GM21825 (cell line): ENCODE measurements around the gene COL25A1.

Experiments
- ATAC-seq: cut with Tn5 transposase; IDR thresholded peaks from one replicate; pipeline ENCODE4 v1.9.1; 2021; ENCODE audit warnings: mild to moderate bottlenecking, moderate library complexity; ENCODE audit not compliant: unreplicated experiment

COL25A1 gene

DNA sequence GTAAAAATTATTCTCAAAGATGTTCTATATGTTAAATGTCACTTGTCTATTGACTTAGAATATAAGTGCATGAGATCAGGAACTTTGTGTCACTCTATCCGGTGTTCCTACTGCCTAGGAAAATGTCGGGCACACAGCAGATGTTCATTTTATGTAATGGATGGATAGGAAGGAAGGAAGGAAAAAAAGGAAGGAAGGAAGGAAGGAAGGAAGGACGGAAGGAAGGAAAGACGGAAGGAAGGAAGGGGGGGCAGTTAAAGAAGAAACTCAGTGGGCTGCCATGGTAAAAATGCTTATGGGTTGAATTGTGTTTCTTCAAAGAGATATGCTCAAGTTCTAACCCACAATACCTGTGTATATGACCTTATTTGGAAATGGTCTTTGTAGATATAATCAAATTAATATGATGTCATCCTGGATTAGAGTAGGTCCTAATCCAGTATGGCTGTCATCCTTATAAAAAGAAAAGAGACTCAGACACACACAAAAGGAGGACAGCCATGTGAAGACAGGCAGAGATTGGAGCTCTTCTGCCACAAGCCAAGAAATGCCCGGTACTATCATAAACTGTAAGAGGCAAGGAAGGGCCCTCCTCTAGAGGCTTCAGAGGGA is 86.3 kb downstream of the COL25A1 start:
- ATAC-seq, result no peak

GRCh38 chr4:109215506-109215905 is 87.0 kb downstream of the COL25A1 start:
- no peak for ATAC-seq

GRCh38 chr4:109214622-109215301 is 87.7 kb downstream of the COL25A1 start:
- ATAC-seq, result no peak

DNA sequence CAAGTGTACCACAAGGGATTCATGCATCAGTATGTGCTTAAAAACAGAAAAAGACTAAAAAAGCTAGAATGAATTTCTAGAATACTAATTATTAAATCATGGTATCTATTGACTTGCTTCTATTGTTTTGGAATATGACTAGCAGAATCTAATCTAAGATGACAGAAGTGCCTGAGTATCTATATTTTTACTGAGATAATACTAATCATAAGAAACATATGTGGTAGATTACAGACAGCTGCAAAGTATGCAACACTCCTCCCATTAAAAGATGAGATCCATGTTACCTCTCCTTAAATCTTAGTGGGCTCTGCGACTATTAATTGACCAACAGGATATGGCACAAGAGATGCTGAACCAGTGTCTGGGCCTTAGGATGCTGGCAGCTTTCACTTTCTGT is 89.4 kb downstream of the COL25A1 start:
- no peak for ATAC-seq

GRCh38 chr4:109211671-109212070 is 90.8 kb downstream of the COL25A1 start:
- ATAC-seq, result no peak

DNA sequence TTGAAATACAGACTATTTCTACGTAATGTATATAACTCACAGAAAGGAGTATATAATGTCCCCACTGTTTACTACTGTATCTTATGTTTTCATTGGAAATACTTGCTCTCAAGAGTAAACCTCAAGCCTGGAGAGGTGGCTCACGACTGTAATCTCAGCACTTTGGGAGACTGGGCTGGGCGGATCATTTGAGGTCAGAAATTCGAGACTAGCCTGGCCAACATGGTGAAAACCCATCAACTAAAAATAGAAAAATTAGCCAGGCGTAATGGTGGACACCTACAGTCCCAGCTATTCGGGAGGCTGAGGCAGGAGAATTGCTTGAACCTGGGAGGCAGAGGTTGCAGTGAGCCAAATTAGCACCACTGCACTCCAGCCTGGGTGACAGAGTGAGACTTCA is 92.8 kb downstream of the COL25A1 start:
- ATAC-seq, result no peak

- no peak for ATAC-seq
These were observed 94.6 kb downstream of the COL25A1 start for GRCh38 chr4:109207898-109208297.

- no peak for ATAC-seq
These were observed 95.4 kb downstream of the COL25A1 start for GRCh38 chr4:109207061-109207460.

GRCh38 chr4:109206620-109207019 is 95.8 kb downstream of the COL25A1 start:
- no peak for ATAC-seq

- no peak for ATAC-seq
These were observed 97.3 kb downstream of the COL25A1 start for GRCh38 chr4:109205186-109205585.

DNA sequence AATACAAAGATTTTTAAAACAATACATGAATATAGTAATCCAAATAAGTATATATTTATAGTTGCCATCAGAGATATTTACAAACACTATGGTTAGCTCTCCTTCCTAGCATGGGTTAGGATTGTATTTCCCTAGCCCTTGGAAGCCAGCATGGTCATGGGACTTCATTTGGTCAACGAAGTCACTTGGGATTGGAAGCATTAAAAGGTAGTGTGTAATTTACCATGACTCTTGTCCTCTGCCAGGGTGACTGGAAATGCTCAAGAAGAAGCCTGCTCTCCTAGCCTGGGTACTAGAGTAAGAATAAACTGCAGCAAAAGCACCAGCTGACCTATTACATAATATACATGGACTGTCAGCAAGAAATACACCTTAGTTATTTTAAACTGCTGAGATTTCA is 102.9 kb downstream of the COL25A1 start:
- ATAC-seq, result no peak

DNA sequence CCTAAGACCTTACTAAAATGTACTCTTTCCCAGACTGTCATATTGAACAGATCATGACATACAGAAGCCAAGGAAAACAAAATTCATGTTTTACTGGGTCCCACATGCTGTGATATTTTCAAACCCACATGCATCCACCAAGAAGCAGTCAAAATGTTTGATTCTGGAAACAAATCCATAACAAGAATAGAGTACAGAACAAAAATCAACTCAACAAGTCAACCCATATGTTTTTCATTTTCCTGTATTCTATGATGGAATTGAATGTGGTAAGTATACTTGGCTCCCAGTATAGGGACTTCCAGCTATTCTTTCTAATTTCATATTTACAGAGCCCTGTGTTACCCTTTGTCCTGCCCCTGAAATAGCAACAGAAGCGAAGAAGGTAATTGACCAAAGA is 106.8 kb downstream of the COL25A1 start:
- no peak for ATAC-seq

- ATAC-seq, result no peak
These were observed 111.2 kb downstream of the COL25A1 start for GRCh38 chr4:109191216-109191615.

DNA sequence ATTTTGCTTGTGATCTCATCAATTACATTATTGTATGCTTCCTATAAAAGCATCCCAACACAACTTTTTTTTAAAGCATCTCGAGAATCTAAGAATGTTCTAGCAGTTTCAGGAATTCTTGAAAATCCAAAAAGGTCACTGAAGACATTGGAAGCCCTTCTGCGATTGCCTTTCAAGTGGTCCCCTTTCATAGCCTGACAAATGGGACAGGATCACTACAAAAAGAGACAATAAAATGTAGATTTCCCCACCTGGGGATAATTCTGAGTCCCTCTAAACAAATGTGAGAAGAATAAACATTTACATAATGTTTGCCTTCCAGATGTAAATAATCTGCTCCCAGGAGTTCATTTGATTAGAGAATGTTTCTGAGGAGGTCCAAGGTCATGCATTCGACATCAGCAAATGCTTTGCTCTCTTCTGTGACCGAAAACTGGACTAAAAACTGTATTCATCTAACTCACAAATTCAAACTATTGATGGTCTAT is 116.0 kb downstream of the COL25A1 start:
- no peak for ATAC-seq

DNA sequence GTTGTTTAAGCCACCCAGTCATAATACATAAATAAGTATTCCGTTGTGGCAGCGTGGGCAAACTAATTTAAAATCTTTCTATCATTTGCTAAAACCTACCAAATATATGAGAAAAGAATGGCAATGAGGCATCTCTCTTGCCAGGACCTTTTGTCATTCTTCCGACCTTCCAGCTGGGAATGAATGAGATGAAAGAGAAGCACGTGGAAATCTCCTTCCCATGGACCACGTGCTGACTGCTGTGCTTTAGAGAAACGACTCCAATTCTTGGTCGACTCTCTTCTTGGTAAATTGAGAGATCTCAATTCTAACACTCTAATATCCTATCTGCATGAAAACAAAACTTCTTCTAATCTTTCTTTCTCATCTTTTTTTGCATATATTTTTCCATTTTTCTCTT is 116.5 kb downstream of the COL25A1 start:
- ATAC-seq, result no peak

- ATAC-seq, result no peak
These were observed 116.9 kb downstream of the COL25A1 start for GRCh38 chr4:109185548-109185947.

GRCh38 chr4:109184491-109184961 is 117.9 kb downstream of the COL25A1 start:
- ATAC-seq, result no peak

- ATAC-seq, result no peak
These were observed 118.4 kb downstream of the COL25A1 start for GRCh38 chr4:109183931-109184490.

- no peak for ATAC-seq
These were observed 119.8 kb downstream of the COL25A1 start for GRCh38 chr4:109182696-109183095.

GRCh38 chr4:109179061-109179460 is 123.4 kb downstream of the COL25A1 start:
- ATAC-seq, result no peak

DNA sequence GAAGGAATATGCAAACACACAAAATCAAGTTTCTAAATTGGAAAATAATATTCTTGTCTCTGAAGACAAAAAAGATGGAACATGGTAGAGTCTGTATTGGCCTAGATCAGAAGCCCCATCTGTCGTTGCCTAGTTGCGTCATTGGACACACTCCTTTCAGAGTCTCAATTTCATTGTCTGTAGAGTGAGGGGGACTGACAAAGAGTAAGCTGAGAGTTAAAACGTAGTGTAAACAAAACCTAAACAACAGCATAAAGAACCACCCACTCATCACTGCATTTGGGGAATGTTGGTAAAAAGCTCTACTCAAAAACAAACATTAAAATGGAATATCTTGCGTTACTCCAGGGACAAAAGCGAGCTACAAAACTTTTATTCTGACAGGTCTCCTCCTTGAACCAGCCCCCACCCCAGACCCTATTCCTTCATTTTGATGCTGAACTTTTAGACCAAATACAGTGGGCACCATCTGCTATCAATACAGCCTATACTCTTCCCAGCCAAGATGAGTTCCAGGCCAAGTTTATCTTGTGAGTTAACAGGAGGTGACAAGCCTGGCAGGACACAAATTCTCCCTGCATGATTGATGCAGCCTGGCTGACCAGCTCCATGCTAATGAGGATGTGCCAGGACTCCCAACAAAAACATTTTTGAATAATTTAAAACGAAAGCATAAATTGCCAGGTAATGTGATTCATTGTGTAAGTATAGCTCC is 125.2 kb downstream of the COL25A1 start:
- ATAC-seq, result no peak
